H9 (cell line): ENCODE measurements around the gene TMPRSS15. TPM values are rescaled to one million over a fixed set of nuclear protein-coding genes. Genes with fewer than 3 reads are reported as not detected.

ENCODE experiments used
- DNase-seq: peaks from one replicate; pipeline ENCODE4 v3.0.0-alpha.2; 2017
- H2AFZ ChIP-seq: one replicate; pipeline ENCODE4 v1.6.1; 2013; ENCODE audit warnings: mild to moderate bottlenecking, low read length, control low read depth, moderate library complexity
- H2AK5ac ChIP-seq: 2 replicates; pipeline ENCODE4 v1.6.1; 2013; ENCODE audit warnings: low read length, control low read depth, mixed read lengths; ENCODE audit not compliant: insufficient read length
- H2BK120ac ChIP-seq: one replicate; pipeline ENCODE4 v1.6.1; 2013; ENCODE audit warnings: low read depth, mild to moderate bottlenecking, low read length, control low read depth, inconsistent platforms; ENCODE audit not compliant: poor library complexity, severe bottlenecking
- H2BK12ac ChIP-seq: 2 replicates; pipeline ENCODE4 v1.6.1; 2013; ENCODE audit warnings: low read length, control low read depth, mixed read lengths, low read depth; ENCODE audit not compliant: insufficient read length
- H2BK15ac ChIP-seq: 2 replicates; pipeline ENCODE4 v1.6.1; 2013; ENCODE audit warnings: low read depth, low read length, control low read depth
- H2BK20ac ChIP-seq: one replicate; pipeline ENCODE4 v1.6.1; 2013; ENCODE audit warnings: low read depth, mild to moderate bottlenecking, low read length, control low read depth, inconsistent platforms; ENCODE audit not compliant: poor library complexity, severe bottlenecking
- H2BK5ac ChIP-seq: 2 replicates; pipeline ENCODE4 v1.6.1; 2013; ENCODE audit warnings: low read length, control low read depth, mixed read lengths; ENCODE audit not compliant: insufficient read length
- H3K14ac ChIP-seq: 2 replicates; pipeline ENCODE4 v1.6.1; 2013; ENCODE audit warnings: low read length, control low read depth; ENCODE audit not compliant: insufficient read depth
- H3K18ac ChIP-seq: 2 replicates; pipeline ENCODE4 v1.6.1; 2013; ENCODE audit warnings: low read depth, mild to moderate bottlenecking, mixed read lengths, low read length, control low read depth; ENCODE audit not compliant: insufficient read length
- H3K23ac ChIP-seq: 2 replicates; pipeline ENCODE4 v1.6.1; 2013; ENCODE audit warnings: low read length, control low read depth, mixed read lengths, low read depth; ENCODE audit not compliant: insufficient read length
- H3K23me2 ChIP-seq: 2 replicates; pipeline ENCODE4 v1.6.1; 2013; ENCODE audit warnings: low read depth, mild to moderate bottlenecking, mixed read lengths, low read length, control low read depth; ENCODE audit not compliant: insufficient read length, poor library complexity, severe bottlenecking
- H3K27ac ChIP-seq: 2 replicates; pipeline ENCODE4 v1.5.1; 2013; ENCODE audit warnings: low read length, control low read depth, mixed read lengths, low read depth; ENCODE audit not compliant: insufficient read length
- H3K27me3 ChIP-seq: 2 replicates; pipeline ENCODE4 v1.6.1; 2013; ENCODE audit warnings: low read length, control low read depth, inconsistent platforms; ENCODE audit not compliant: insufficient read depth
- H3K4ac ChIP-seq: 2 replicates; pipeline ENCODE4 v1.6.1; 2013; ENCODE audit warnings: low read depth, mild to moderate bottlenecking, control low read depth, inconsistent platforms, low read length, moderate library complexity
- H3K4me1 ChIP-seq: 2 replicates; pipeline ENCODE4 v1.6.1; 2013; ENCODE audit warnings: low read length, control low read depth, inconsistent platforms; ENCODE audit not compliant: insufficient read depth
- H3K4me2 ChIP-seq: 2 replicates; pipeline ENCODE4 v1.6.1; 2013; ENCODE audit warnings: low read length, control low read depth, mixed read lengths; ENCODE audit not compliant: insufficient read length, insufficient read depth
- H3K56ac ChIP-seq: 2 replicates; pipeline ENCODE4 v1.6.1; 2013; ENCODE audit warnings: low read depth, mild to moderate bottlenecking, mixed read lengths, low read length, control low read depth; ENCODE audit not compliant: insufficient read length
- H3K79me1 ChIP-seq: 2 replicates; pipeline ENCODE4 v1.6.1; 2013; ENCODE audit warnings: low read depth, mild to moderate bottlenecking, moderate library complexity, low read length, control low read depth, inconsistent platforms; ENCODE audit not compliant: insufficient read depth, poor library complexity, severe bottlenecking
- H3K79me2 ChIP-seq: 2 replicates; pipeline ENCODE4 v1.6.1; 2013; ENCODE audit warnings: low read length, control low read depth, inconsistent platforms; ENCODE audit not compliant: insufficient read depth
- H3K9ac ChIP-seq: 2 replicates; pipeline ENCODE4 v1.6.1; 2013; ENCODE audit warnings: low read length, control low read depth, mixed read lengths; ENCODE audit not compliant: insufficient read length; ENCODE audit errors: extremely low read depth
- H3K9me3 ChIP-seq: one replicate; pipeline ENCODE4 v1.6.1; 2013; ENCODE audit warnings: low read depth, low read length, inconsistent platforms; ENCODE audit not compliant: control insufficient read depth
- H3T11ph ChIP-seq: one replicate; pipeline ENCODE4 v1.6.1; 2013; ENCODE audit warnings: mild to moderate bottlenecking, low read length, control low read depth, inconsistent platforms
- H4K20me1 ChIP-seq: one replicate; pipeline ENCODE4 v1.6.1; 2013; ENCODE audit not compliant: control insufficient read depth, insufficient read length, insufficient read depth
- H4K5ac ChIP-seq: 2 replicates; pipeline ENCODE4 v1.6.1; 2013; ENCODE audit warnings: low read depth, mild to moderate bottlenecking, mixed read lengths, low read length, control low read depth; ENCODE audit not compliant: insufficient read length
- H4K8ac ChIP-seq: replicated peaks from 2 replicates; pipeline ENCODE4 v1.6.1; 2013; ENCODE audit warnings: low read length, control low read depth, mixed read lengths, low read depth; ENCODE audit not compliant: insufficient read length
- H4K91ac ChIP-seq: 2 replicates; pipeline ENCODE4 v1.6.1; 2013; ENCODE audit warnings: low read depth, mild to moderate bottlenecking, moderate library complexity, mixed read lengths, low read length, control low read depth; ENCODE audit not compliant: insufficient read length
- H3K27ac Mint-ChIP-seq, 3 experiments: 2 replicates in 2 of 3; 3 replicates in 1 of 3; pipeline ENCODE4 v1.8.0; 2020 to 2021; ENCODE audit warnings: mixed read lengths in 3 of 3, mild to moderate bottlenecking in 1 of 3, moderate library complexity in 1 of 3
- H3K27me3 Mint-ChIP-seq: 2 replicates; pipeline ENCODE4 v1.8.0; 2021; ENCODE audit warnings: low read depth, mild to moderate bottlenecking, moderate library complexity, mixed read lengths
- H3K36me3 Mint-ChIP-seq, 3 experiments: 2 replicates in 2 of 3; 3 replicates in 1 of 3; pipeline ENCODE4 v1.8.0; 2020 to 2021; ENCODE audit warnings: low read depth in 3 of 3, mixed read lengths in 3 of 3; ENCODE audit not compliant: insufficient read depth in 1 of 3
- H3K4me1 Mint-ChIP-seq, 2 experiments: 2 replicates each; pipeline ENCODE4 v1.8.0; 2020; ENCODE audit warnings: mixed read lengths in 2 of 2
- H3K4me3 Mint-ChIP-seq, 2 experiments: 2 replicates in 1 of 2; 3 replicates in 1 of 2; pipeline ENCODE4 v1.8.0; 2020 to 2021; ENCODE audit warnings: mild to moderate bottlenecking in 2 of 2, mixed read lengths in 2 of 2, moderate library complexity in 1 of 2
- H3K9me3 Mint-ChIP-seq, 2 experiments: 2 replicates in 1 of 2; 3 replicates in 1 of 2; pipeline ENCODE4 v1.8.0; 2020; ENCODE audit warnings: mild to moderate bottlenecking in 2 of 2, mixed read lengths in 2 of 2, moderate library complexity in 1 of 2
- WGBS: extraction: QIAGEN DNeasy Blood & Tissue Kit; methylation state at CpG from one replicate; pipeline ENCODE4 v1.1.7; 2013; ENCODE audit warnings: missing lambda C conversion rate, low lambda C conversion rate, mixed read lengths; ENCODE audit not compliant: insufficient read length; ENCODE audit errors: extremely low coverage; 5-methylcytosine and 5-hydroxymethylcytosine counted together
- total RNA-seq: library from RNA; stranded (reverse); gene quantifications from 2 replicates; pipeline ENCODE4 v1.2.1, GENCODE V29; 2021
- TF ChIP-seq, protein P1 (sequence below): fragments of 200-600 bp; sonication (generic); conservative IDR thresholded peaks from 3 replicates; pipeline ENCODE4 v1.8.0; 2021; ENCODE audit warnings: antibody characterized with exemption, mild to moderate bottlenecking

Gene TMPRSS15
- total RNA-seq, 1 experiment from 2014 or later: not detected

DNA sequence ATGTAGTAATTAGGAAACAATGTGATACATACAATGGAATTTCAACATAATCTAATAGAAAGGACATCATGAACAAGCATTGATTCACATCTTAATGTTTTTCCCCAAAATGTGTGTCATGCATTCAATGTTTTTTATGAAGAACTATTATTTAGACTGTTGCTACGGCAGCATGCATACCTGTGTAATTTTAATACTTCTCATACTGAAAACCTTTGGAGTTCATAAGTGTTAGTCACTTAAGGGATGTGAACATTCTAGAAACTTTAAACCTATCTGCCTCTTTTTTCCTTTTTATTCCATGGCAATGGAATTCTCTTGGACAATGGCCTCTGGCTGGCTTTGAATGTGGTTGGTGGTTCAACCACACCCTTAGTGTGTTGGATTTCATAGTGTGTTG lies 48.6 kb downstream of the TMPRSS15 start:
- H3K27ac ChIP-seq: no peak overlapping the region
- DNase-seq: no peak
- H3K4me1 ChIP-seq: no peaks in the 10 kb centered on the region
- no peak overlapping the region for H3K4me2 ChIP-seq
- H3T11ph ChIP-seq: no peak overlapping the region
- no peak overlapping the region for H3K4me3 Mint-ChIP-seq
- no peak overlapping the region for H2BK5ac ChIP-seq
- H4K20me1 ChIP-seq: no peaks in the 10 kb centered on the region
- H3K79me2 ChIP-seq: no peaks in the 10 kb centered on the region
- TF ChIP-seq, protein P1, sequence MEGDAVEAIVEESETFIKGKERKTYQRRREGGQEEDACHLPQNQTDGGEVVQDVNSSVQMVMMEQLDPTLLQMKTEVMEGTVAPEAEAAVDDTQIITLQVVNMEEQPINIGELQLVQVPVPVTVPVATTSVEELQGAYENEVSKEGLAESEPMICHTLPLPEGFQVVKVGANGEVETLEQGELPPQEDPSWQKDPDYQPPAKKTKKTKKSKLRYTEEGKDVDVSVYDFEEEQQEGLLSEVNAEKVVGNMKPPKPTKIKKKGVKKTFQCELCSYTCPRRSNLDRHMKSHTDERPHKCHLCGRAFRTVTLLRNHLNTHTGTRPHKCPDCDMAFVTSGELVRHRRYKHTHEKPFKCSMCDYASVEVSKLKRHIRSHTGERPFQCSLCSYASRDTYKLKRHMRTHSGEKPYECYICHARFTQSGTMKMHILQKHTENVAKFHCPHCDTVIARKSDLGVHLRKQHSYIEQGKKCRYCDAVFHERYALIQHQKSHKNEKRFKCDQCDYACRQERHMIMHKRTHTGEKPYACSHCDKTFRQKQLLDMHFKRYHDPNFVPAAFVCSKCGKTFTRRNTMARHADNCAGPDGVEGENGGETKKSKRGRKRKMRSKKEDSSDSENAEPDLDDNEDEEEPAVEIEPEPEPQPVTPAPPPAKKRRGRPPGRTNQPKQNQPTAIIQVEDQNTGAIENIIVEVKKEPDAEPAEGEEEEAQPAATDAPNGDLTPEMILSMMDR: no peak
- H2BK20ac ChIP-seq: no peak overlapping the region
- H2AK5ac ChIP-seq: no peak overlapping the region
- no peaks in the 10 kb centered on the region for H3K4me1 Mint-ChIP-seq
- H2AFZ ChIP-seq: no peak overlapping the region
- H3K4ac ChIP-seq: no peak overlapping the region
- H3K27ac Mint-ChIP-seq: no peak overlapping the region
- H3K36me3 Mint-ChIP-seq: no peaks in the 10 kb centered on the region
- WGBS: no CpG with 5 or more reads among the region's 1 CpG
- H3K18ac ChIP-seq: no peak overlapping the region
- no peak overlapping the region for H3K56ac ChIP-seq
- H3K23me2 ChIP-seq: no peaks in the 10 kb centered on the region
- H3K9ac ChIP-seq: no peak overlapping the region
- no peak overlapping the region for H4K91ac ChIP-seq
- H3K27me3 ChIP-seq: no peaks in the 10 kb centered on the region
- no peaks in the 10 kb centered on the region for H3K9me3 ChIP-seq
- no peaks in the 10 kb centered on the region for H3K79me1 ChIP-seq
- no peak overlapping the region for H2BK15ac ChIP-seq
- no peaks in the 10 kb centered on the region for H3K27me3 Mint-ChIP-seq
- no peak overlapping the region for H4K8ac ChIP-seq
- H2BK120ac ChIP-seq: no peak overlapping the region
- H4K5ac ChIP-seq: no peak overlapping the region
- no peak overlapping the region for H2BK12ac ChIP-seq
- H3K9me3 Mint-ChIP-seq: no peaks in the 10 kb centered on the region
- no peak overlapping the region for H3K23ac ChIP-seq
- no peak overlapping the region for H3K14ac ChIP-seq
